Measurements from ENCODE around the gene MRPS33. TPM values are rescaled to one million over a fixed set of nuclear protein-coding genes. Genes with fewer than 3 reads are reported as not detected.

MRPS33 gene
- total and polyA plus RNA-seq, 10 of the 15 experiments (the other 5 are each of a cell fraction or from before 2014, with no cell fraction given) = 48.4 to 372 (median 124) TPM

GRCh38 chr7:141001122-141001521 is 13.6 kb downstream of the MRPS33 start:
- RAD21 ChIA-PET (ENCODE audit: unreplicated experiment) = no interaction called here
- intact Hi-C loops (cut with micrococcal nuclease; ENCODE audit: unreplicated experiment) (no loop called here), in situ Hi-C loops (cut with MboI) (loop anchor here (10.0 kb wide), 1 partner anchor 486 kb away; no protein-coding TSS in a partner anchor)
- Histone ChIP-seq H3K4me1 (ENCODE audit: control insufficient read depth, insufficient read depth, low read length) (no peaks in the 10 kb centered on the region), H3K27me3 (replicated peaks in 1 of 2; ENCODE audit: control insufficient read depth in 2 of 2, insufficient read depth in 2 of 2, low read length in 1 of 2) (no peaks in the 10 kb centered on the region), H3K9ac (ENCODE audit: control insufficient read depth, insufficient read depth, low read length) (no peak overlapping the region), H3K4me2 (ENCODE audit: control insufficient read depth, insufficient read depth) (no peak overlapping the region), H4K20me1 (ENCODE audit: control insufficient read depth, insufficient read depth) (no peaks in the 10 kb centered on the region), H3K4me3 (no peak overlapping the region), H3K79me2 (ENCODE audit: control insufficient read depth, insufficient read depth, low read length) (no peaks in the 10 kb centered on the region), H3K36me3 (ENCODE audit: control insufficient read depth in 2 of 2, insufficient read depth in 2 of 2, low read length in 1 of 2) (peaks cover 0 to 3% of the 10 kb centered on the region in 2 experiments; a peak in 1 of 4 replicates), H2AFZ (ENCODE audit: control insufficient read depth, low read depth, low read length) (no peak overlapping the region), H3K9me3 (replicated peaks; ENCODE audit: control insufficient read depth, insufficient read depth, low read length) (no peaks in the 10 kb centered on the region), H3K27ac (ENCODE audit: control insufficient read depth, insufficient read depth) (no peak overlapping the region)
- FAIRE-seq (no peak), ATAC-seq (0 out of 3 replicates have a peak, but pooled peaks have one; percentile 36), DNase-seq (ENCODE audit: low read depth, low spot score) (no peak)
- SMC1A ChIA-PET (ENCODE audit: uncharacterized antibody, unreplicated experiment) = interaction anchor here (1.5 kb wide), 1 partner anchor 10 kb away, joined by 5 read pairs; no protein-coding TSS in a partner anchor
- CTCF ChIA-PET = interaction anchor here (0.8 to 1.1 kb wide), 2 partner anchors 189 to 190 kb away, joined by 3 to 4 read pairs; no protein-coding TSS in a partner anchor
- no peak for TF ChIP-seq RUNX3 (IDR thresholded peaks at IDR 0.05; ENCODE audit: low read length)
- peak; percentile 38; the same call in 1 of the 2 replicates for TF ChIP-seq PAX5 (IDR thresholded peaks at IDR 0.05; ENCODE audit: borderline replicate concordance, low read depth, low read length)
- 100% methylated on average over 1 of the region's 3 CpGs for WGBS (ENCODE audit: insufficient coverage, insufficient replicate concordance, low lambda C conversion rate, missing lambda C conversion rate)
- no TSS peak for BruUV-seq (replicated peaks)
- POLR2A ChIA-PET = no interaction called here

GRCh38 chr7:140998715-140999114 is 16.0 kb downstream of the MRPS33 start:
- H3K27ac ChIP-seq (ENCODE audit: control insufficient read depth, insufficient read depth) = no peak overlapping the region
- H3K36me3 ChIP-seq (ENCODE audit: control insufficient read depth in 2 of 2, insufficient read depth in 2 of 2, low read length in 1 of 2) = no peaks in the 10 kb centered on the region
- intact Hi-C loops (cut with micrococcal nuclease; ENCODE audit: unreplicated experiment) (no loop called here), in situ Hi-C loops (cut with MboI) (no loop called here)
- no peak overlapping the region for H2AFZ ChIP-seq (ENCODE audit: control insufficient read depth, low read depth, low read length)
- no peak overlapping the region for H3K4me3 ChIP-seq
- no peak overlapping the region for H3K9ac ChIP-seq (ENCODE audit: control insufficient read depth, insufficient read depth, low read length)
- H3K4me1 ChIP-seq (ENCODE audit: control insufficient read depth, insufficient read depth, low read length) = no peaks in the 10 kb centered on the region
- ChIA-PET SMC1A (ENCODE audit: uncharacterized antibody, unreplicated experiment) (interaction anchor here (1.5 kb wide), 1 partner anchor 187 kb away, joined by 6 read pairs; no protein-coding TSS in a partner anchor), RAD21 (ENCODE audit: unreplicated experiment) (no interaction called here), CTCF (no interaction called here), POLR2A (no interaction called here)
- no peaks in the 10 kb centered on the region for H3K9me3 ChIP-seq (replicated peaks; ENCODE audit: control insufficient read depth, insufficient read depth, low read length)
- H4K20me1 ChIP-seq (ENCODE audit: control insufficient read depth, insufficient read depth) = no peaks in the 10 kb centered on the region
- H3K79me2 ChIP-seq (ENCODE audit: control insufficient read depth, insufficient read depth, low read length) = no peaks in the 10 kb centered on the region
- no peak for TF ChIP-seq KAT2A (conservative IDR thresholded peaks at IDR 0.05; ENCODE audit: control insufficient read depth, low read depth, low read length)
- TF ChIP-seq EED (IDR thresholded peaks at IDR 0.05; ENCODE audit: low read depth) = no peak
- TF ChIP-seq ZBED1 (IDR thresholded peaks at IDR 0.05; ENCODE audit: borderline replicate concordance) = no peak
- TF ChIP-seq TCF7 (IDR thresholded peaks at IDR 0.05; ENCODE audit: borderline replicate concordance) = no peak
- TF ChIP-seq ATF3 (IDR thresholded peaks at IDR 0.05; ENCODE audit: borderline replicate concordance, extremely low read depth, low read depth, low read length) = no peak
- no peak for TF ChIP-seq USF2 (IDR thresholded peaks at IDR 0.05; ENCODE audit: borderline replicate concordance, low read depth, low read length)
- TF ChIP-seq ZBTB40 (IDR thresholded peaks at IDR 0.05; ENCODE audit: borderline replicate concordance) = no peak
- TF ChIP-seq RAD51 (IDR thresholded peaks at IDR 0.05) = no peak
- TF ChIP-seq SMC3 (IDR thresholded peaks at IDR 0.05; ENCODE audit: borderline replicate concordance, low read length) = no peak
- BruUV-seq (replicated peaks) = no TSS peak
- FAIRE-seq (no peak), ATAC-seq (no peak), DNase-seq (ENCODE audit: low read depth, low spot score) (no peak)
- 92% methylated on average over 2 of the region's 2 CpGs for WGBS (ENCODE audit: insufficient coverage, insufficient replicate concordance, low lambda C conversion rate, missing lambda C conversion rate)
- H3K4me2 ChIP-seq (ENCODE audit: control insufficient read depth, insufficient read depth) = no peak overlapping the region
- no peaks in the 10 kb centered on the region for H3K27me3 ChIP-seq (replicated peaks in 1 of 2; ENCODE audit: control insufficient read depth in 2 of 2, insufficient read depth in 2 of 2, low read length in 1 of 2)

Data from GM12878 (cell line).